ENCODE measurements around the gene CDKN2D.

Gene CDKN2D

GRCh38 chr19:10518444-10519361, 50.1 kb downstream of the CDKN2D start:
- DNase-seq = peak; percentile 43

GRCh38 chr19:10517760-10518443, 50.9 kb downstream of the CDKN2D start:
- no peak for DNase-seq

GRCh38 chr19:10517361-10517759, 51.4 kb downstream of the CDKN2D start, which contains the start of gene S1PR5:
Gene S1PR5, minus strand, starts transcription at chr19:10517447. Its CDS starts 2,436 bp downstream, at chr19:10515011.
- DNase-seq = peak; percentile 36

GRCh38 chr19:10516671-10517286, 52.0 kb downstream of the CDKN2D start:
- DNase-seq = no peak
